ENCODE measurements around the gene MEF2D.

Gene MEF2D

DNA sequence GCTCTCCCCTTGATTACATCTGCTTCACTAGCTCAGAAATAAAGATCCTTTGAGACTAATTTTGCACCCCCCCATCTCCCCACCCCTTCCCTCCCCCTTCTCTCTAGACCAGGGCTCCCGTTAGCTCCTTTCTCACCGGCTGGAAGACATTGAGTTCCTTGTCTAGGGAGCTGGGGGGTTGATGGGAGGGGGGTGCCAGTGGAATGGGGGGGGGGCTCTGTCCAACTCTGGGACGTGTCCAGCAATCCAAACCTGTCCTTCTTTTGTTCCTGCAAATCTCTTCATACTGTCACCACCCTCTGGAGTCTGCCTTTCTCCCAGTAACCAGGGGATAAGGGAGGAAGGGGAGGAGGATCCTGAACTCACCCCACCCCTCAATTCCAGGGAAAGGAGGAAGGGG lies 69.7 kb downstream of the MEF2D start:
- WGBS = no CpG with 5 or more reads among the region's 3 CpGs
- 0 out of 2 replicates have a peak overlapping the region, but pooled peaks have one; percentile 27 for H3K4me3 ChIP-seq (ENCODE audit: low read length)
- no peak overlapping the region for H3K27ac ChIP-seq (ENCODE audit: low read depth, low read length)
- H3K4me1 ChIP-seq (ENCODE audit: insufficient read depth, low read length) = peaks cover 21% of the 10 kb centered on the region
- no peak overlapping the region for H3K9ac ChIP-seq (ENCODE audit: low read depth, low read length)
- H3K36me3 ChIP-seq (ENCODE audit: insufficient read depth, low read length) = no peaks in the 10 kb centered on the region
- H3K9me3 ChIP-seq (ENCODE audit: insufficient read depth, low read depth, low read length) = no peaks in the 10 kb centered on the region
- H3K27me3 ChIP-seq (ENCODE audit: insufficient read depth, low read length) = peaks cover 100% of the 10 kb centered on the region

DNA sequence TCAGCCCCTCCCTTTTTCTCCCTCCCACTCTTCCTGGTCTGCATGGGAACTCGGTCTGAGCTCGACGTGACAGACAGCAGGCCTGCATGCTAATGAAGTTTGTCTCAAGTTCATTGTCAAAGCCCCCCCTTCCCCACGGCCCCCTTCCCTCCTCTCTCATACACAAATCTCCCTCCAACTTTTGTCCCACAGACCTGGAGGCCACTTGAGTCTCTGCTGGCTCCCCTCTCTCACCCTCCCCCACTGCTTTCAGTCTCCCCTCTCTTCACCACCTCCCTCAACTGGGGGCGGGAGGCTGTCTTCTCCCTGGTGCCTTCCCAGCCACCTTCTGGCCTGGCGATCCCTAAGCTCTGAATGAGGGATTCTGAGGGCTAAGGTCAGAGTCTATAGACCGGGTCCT lies 70.3 kb downstream of the MEF2D start:
- Histone ChIP-seq H3K27me3 (ENCODE audit: insufficient read depth, low read length) (peaks cover 100% of the 10 kb centered on the region), H3K4me1 (ENCODE audit: insufficient read depth, low read length) (peaks cover 21% of the 10 kb centered on the region), H3K36me3 (ENCODE audit: insufficient read depth, low read length) (no peaks in the 10 kb centered on the region), H3K27ac (ENCODE audit: low read depth, low read length) (no peak overlapping the region), H3K9ac (ENCODE audit: low read depth, low read length) (no peak overlapping the region), H3K4me3 (ENCODE audit: low read length) (peak overlapping the region; percentile 27; the same call in 1 of the 2 replicates), H3K9me3 (ENCODE audit: insufficient read depth, low read depth, low read length) (no peaks in the 10 kb centered on the region)
- under 1% methylated on average over 7 of the region's 7 CpGs for WGBS

DNA sequence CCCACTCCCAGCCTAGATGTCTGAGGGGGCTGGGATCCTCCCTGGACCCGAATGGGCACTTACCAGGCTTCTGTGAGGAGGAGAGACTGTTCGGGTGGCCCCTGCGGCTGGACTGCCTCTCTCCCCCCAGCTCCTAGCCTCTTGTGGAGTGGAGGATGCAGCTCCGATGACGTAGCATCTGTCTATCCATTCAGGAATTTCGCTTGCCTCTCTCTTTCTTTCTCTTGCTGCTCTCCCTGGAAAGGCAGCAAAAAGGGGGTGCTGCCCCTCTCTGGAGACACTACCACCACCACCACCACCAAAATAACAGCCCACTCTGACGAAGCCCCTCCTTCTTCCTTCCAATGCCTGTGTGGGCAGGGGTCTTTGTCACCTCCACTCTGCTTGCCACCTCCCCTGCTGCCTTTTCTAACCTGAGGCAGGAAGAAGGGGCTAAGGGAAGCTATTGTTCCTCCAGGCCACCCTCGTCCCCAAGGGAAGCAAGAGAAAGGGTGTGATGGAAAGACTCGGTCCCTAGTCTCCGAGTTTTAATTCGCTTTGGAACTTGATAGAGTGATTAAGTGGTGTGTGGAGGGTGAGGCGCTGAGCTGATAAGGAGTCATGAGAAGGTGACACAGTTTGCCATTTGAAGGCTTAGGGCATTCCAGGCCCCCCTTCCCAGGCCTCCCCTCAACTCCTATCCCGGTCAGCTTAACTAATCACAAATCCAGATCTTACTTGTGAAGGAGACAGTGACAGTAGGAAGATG lies 71.1 kb downstream of the MEF2D start:
- Histone ChIP-seq H3K36me3 (ENCODE audit: insufficient read depth, low read length) (no peaks in the 10 kb centered on the region), H3K27me3 (ENCODE audit: insufficient read depth, low read length) (peaks cover 100% of the 10 kb centered on the region), H3K4me1 (ENCODE audit: insufficient read depth, low read length) (peaks cover 21% of the 10 kb centered on the region), H3K9me3 (ENCODE audit: insufficient read depth, low read depth, low read length) (no peaks in the 10 kb centered on the region), H3K9ac (ENCODE audit: low read depth, low read length) (no peak overlapping the region), H3K27ac (ENCODE audit: low read depth, low read length) (no peak overlapping the region), H3K4me3 (ENCODE audit: low read length) (peak overlapping the region; percentile 6; the same call in 1 of the 2 replicates)
- WGBS = 10% methylated on average over 12 of the region's 13 CpGs

DNA sequence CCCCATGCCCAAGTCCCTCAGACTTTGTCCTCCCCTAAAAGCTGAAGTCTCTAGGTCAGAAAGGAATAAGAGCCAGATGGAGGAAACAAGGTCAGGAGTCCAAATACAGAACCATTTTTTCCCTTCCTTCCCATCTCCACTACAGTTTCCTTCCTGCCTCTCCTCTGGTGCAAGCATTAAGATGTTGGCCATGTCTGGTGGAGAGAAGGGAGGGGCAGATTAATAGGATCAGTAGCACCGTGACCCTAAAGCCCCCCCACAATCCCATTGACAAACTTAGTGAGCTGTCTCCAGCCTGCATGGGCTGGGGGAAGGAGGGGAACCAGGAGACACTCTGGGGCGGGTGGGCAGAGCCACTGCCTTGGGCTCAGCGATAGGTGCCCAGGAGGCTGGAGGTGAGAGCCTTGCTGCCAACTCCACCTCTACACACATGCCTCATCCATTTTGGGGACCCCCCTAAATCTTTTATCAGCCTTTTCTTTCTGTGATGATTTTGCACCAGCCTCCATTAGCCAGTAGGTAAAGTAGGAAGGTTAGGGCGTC lies 71.8 kb downstream of the MEF2D start:
- no peak overlapping the region for H3K9ac ChIP-seq (ENCODE audit: low read depth, low read length)
- 43% methylated on average over 4 of the region's 4 CpGs for WGBS
- no peak overlapping the region; the same call in 1 of the 2 replicates for H3K4me3 ChIP-seq (ENCODE audit: low read length)

DNA sequence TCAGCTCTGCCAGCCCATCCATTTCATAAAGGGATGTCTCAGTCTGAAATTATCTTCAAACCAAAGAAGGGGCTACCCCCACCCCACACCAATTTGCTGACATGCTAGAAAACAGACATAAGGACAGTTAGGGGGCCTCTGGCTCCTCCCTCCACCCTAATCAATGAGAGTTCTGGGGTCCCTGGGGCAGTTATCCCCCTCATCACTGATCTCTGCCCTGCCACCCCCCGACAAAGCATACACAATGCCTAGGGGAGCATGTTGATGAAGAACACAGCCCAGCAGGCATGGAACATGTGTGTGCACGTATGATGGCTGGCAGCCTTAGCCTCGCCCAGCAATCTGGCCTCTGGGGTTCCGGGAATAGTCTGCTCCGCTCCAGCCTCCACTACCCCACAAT lies 72.6 kb downstream of the MEF2D start:
- Histone ChIP-seq H3K27me3 (ENCODE audit: insufficient read depth, low read length) (peaks cover 100% of the 10 kb centered on the region), H3K9me3 (ENCODE audit: insufficient read depth, low read depth, low read length) (no peaks in the 10 kb centered on the region), H3K4me1 (ENCODE audit: insufficient read depth, low read length) (peaks cover 28% of the 10 kb centered on the region), H3K9ac (ENCODE audit: low read depth, low read length) (no peak overlapping the region), H3K36me3 (ENCODE audit: insufficient read depth, low read length) (no peaks in the 10 kb centered on the region), H3K4me3 (ENCODE audit: low read length) (no peak overlapping the region), H3K27ac (ENCODE audit: low read depth, low read length) (no peak overlapping the region)
- 92% methylated on average over 5 of the region's 5 CpGs for WGBS

More for the DNA sequence above, 71.8 kb downstream of the MEF2D start:
- H3K27ac ChIP-seq (ENCODE audit: low read depth, low read length) = no peak overlapping the region
- H3K4me1 ChIP-seq (ENCODE audit: insufficient read depth, low read length) = peaks cover 21% of the 10 kb centered on the region
- no peaks in the 10 kb centered on the region for H3K9me3 ChIP-seq (ENCODE audit: insufficient read depth, low read depth, low read length)
- peaks cover 100% of the 10 kb centered on the region for H3K27me3 ChIP-seq (ENCODE audit: insufficient read depth, low read length)
- H3K36me3 ChIP-seq (ENCODE audit: insufficient read depth, low read length) = no peaks in the 10 kb centered on the region

DNA sequence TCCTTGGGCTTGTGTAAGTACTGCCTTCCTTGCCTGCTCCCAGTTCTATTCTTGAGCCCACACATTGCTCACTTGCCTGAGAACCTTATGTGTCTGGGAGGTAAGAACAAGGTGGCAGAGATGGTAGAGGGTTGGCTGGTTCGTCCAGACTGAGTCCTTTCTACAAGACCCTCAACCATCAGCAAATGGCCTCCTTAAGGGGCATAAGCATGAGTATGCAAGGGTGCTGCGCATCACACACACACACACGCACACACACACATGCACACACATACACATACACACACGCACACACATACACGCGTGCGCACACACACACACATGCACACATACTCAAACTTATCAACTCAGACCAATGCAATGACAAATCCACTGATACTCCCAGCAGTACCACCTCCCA lies 74.6 kb downstream of the MEF2D start:
- H3K36me3 ChIP-seq (ENCODE audit: insufficient read depth, low read length) = no peaks in the 10 kb centered on the region
- no peaks in the 10 kb centered on the region for H3K9me3 ChIP-seq (ENCODE audit: insufficient read depth, low read depth, low read length)
- H3K27me3 ChIP-seq (ENCODE audit: insufficient read depth, low read length) = peaks cover 100% of the 10 kb centered on the region
- WGBS = 91% methylated on average over 7 of the region's 7 CpGs
- no peak overlapping the region for H3K27ac ChIP-seq (ENCODE audit: low read depth, low read length)
- no peak overlapping the region for H3K4me3 ChIP-seq (ENCODE audit: low read length)
- H3K4me1 ChIP-seq (ENCODE audit: insufficient read depth, low read length) = peaks cover 25% of the 10 kb centered on the region
- H3K9ac ChIP-seq (ENCODE audit: low read depth, low read length) = no peak overlapping the region

DNA sequence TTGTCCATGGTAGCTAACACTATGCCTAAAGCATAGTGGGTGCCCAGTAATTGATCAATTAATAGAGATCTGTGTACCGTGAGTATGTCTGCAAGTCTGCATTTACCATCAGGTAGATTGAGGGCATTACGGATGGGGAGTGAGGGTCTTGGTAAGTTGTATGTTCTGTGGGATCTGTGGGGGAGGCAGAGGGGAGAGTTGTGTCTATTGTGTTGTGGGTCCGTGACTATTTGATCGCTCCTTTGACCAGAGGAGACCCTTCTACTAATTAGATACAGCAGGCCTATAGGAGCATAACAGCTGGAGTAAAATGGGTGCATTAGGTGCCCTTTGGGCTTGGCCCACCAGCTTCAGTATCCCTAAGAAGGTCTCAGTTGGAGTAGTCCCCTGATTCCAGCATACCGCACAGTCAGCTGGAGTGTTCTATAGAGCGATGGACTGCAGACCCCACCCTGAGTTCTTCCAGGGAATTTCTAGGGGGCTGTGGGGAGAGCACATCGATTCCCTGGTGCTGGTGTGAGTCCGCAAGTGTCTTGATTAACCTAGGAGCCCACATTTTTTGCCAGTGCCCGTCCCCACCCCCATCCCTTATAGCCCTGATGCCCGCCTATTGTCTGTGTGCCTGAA lies 75.7 kb downstream of the MEF2D start:
- Histone ChIP-seq H3K4me1 (ENCODE audit: insufficient read depth, low read length) (peaks cover 23% of the 10 kb centered on the region), H3K9ac (ENCODE audit: low read depth, low read length) (no peak overlapping the region), H3K36me3 (ENCODE audit: insufficient read depth, low read length) (no peaks in the 10 kb centered on the region), H3K4me3 (ENCODE audit: low read length) (no peak overlapping the region), H3K27ac (ENCODE audit: low read depth, low read length) (no peak overlapping the region), H3K27me3 (ENCODE audit: insufficient read depth, low read length) (peaks cover 100% of the 10 kb centered on the region), H3K9me3 (ENCODE audit: insufficient read depth, low read depth, low read length) (no peaks in the 10 kb centered on the region)
- 87% methylated on average over 9 of the region's 10 CpGs for WGBS

DNA sequence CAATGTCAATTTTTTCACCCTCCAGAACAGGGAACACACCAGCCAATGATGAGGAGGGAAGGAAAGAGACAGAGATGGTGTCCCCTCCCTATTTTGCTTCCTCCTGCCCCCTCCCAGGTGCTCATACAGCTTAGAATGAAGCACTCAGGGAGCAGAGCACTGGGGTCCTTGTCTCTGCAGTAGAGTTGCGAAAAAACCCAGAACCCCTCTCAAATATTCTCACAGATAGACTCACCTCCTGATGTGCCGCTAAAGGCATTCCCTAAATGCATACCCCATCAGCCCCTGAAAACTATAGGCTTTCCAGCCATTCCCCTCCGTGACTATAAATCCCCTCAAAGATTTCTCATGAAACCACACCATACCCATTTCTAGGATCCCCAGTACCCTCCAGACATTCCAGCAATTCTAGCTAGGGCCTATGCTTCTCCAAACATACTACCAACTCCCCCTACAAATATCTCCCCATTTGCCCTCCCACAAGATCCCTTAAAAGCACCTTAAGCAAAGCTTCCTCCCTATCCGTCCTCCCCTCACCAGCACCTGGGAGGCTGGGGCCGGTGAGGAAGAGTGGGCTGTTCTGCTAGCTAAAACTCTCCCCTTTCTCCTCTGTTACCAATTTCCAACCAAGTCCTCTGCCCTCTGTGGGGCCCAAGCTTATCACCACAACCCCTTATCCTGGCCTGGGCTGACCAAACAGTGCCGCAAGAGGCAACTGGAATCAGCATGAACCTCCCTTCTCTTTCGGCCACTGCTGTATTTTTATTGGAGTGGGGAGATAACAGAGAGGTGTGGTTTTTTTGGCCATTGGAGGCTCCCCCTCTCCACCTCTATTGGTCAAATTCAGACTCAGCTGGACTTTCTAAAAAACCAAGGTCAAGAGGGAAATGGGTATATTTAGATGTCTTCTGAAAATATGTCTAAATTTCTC lies 76.9 kb downstream of the MEF2D start:
- 70% methylated on average over 6 of the region's 7 CpGs for WGBS
- H3K27ac ChIP-seq (ENCODE audit: low read depth, low read length) = no peak overlapping the region
- no peaks in the 10 kb centered on the region for H3K9me3 ChIP-seq (ENCODE audit: insufficient read depth, low read depth, low read length)
- H3K36me3 ChIP-seq (ENCODE audit: insufficient read depth, low read length) = no peaks in the 10 kb centered on the region
- peaks cover 100% of the 10 kb centered on the region for H3K27me3 ChIP-seq (ENCODE audit: insufficient read depth, low read length)
- H3K9ac ChIP-seq (ENCODE audit: low read depth, low read length) = no peak overlapping the region
- H3K4me3 ChIP-seq (ENCODE audit: low read length) = no peak overlapping the region
- H3K4me1 ChIP-seq (ENCODE audit: insufficient read depth, low read length) = peaks cover 20% of the 10 kb centered on the region

DNA sequence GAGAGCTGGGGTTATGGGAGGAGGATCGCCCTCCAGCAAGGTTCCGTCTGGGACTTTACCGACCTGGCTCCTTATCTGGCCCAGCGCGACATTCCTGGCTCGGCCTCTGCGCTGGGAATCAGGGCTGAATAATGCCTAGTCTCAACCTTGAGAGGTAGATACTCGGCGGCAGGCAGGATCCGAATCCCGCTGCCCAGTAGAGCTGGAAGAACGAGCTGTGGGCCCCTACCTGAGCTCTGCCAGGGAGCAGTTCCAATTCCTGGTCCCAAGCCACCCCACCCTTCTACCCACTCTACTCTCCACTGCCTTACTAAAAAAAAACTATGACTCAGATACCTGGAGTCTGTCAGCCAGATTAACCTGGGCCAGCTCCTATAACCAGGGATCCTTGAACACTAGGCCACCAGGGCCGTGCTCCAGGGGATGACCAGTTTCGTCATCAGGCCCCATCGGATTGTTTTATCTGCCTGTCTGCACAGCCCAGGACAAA lies 77.9 kb downstream of the MEF2D start:
- H3K9ac ChIP-seq (ENCODE audit: low read depth, low read length) = peak overlapping the region; percentile 31; the same call in 1 of the 2 replicates
- peak overlapping the region; percentile 54 for H3K4me3 ChIP-seq (ENCODE audit: low read length)
- WGBS = 47% methylated on average over 15 of the region's 15 CpGs
- no peak overlapping the region for H3K27ac ChIP-seq (ENCODE audit: low read depth, low read length)
- peaks cover 100% of the 10 kb centered on the region for H3K27me3 ChIP-seq (ENCODE audit: insufficient read depth, low read length)
- H3K9me3 ChIP-seq (ENCODE audit: insufficient read depth, low read depth, low read length) = no peaks in the 10 kb centered on the region
- peaks cover 20% of the 10 kb centered on the region for H3K4me1 ChIP-seq (ENCODE audit: insufficient read depth, low read length)
- no peaks in the 10 kb centered on the region for H3K36me3 ChIP-seq (ENCODE audit: insufficient read depth, low read length)

DNA sequence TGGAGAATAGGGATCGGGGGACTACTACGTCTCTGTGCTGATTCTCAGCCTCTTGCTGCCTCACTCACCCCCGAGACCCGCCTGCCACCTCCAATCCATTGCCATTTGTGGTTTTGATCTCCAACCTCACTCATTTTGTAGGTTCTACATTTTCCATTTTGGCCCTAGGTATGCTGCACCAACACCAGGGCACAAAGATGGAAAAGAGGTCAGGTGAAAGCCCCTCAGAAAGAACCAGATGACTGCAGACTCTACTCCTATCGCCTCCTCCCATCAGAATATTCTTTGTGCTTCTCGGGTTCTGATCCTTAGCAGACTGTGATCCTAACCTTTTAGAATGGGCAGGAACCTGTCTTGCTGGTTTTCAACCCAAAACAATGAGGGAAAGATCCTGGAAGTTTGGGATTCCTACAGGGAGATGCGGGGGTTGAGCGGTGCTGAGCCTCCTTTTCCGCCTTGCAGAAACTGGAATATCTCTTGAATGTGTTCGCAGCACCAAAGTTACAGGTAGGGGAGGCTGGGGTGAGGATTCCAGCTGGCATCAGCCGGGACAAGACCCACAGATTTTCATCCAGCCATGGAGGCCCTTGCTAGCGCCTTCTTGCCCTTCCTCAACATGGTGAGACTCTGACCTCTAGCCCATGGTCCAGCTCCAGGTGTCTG lies 78.5 kb downstream of the MEF2D start:
- Histone ChIP-seq H3K27ac (ENCODE audit: low read depth, low read length) (peak overlapping the region; percentile 2; the same call in 1 of the 2 replicates), H3K27me3 (ENCODE audit: insufficient read depth, low read length) (peaks cover 100% of the 10 kb centered on the region), H3K36me3 (ENCODE audit: insufficient read depth, low read length) (no peaks in the 10 kb centered on the region), H3K9me3 (ENCODE audit: insufficient read depth, low read depth, low read length) (no peaks in the 10 kb centered on the region), H3K4me3 (ENCODE audit: low read length) (peak overlapping the region; percentile 54), H3K4me1 (ENCODE audit: insufficient read depth, low read length) (peaks cover 20% of the 10 kb centered on the region), H3K9ac (ENCODE audit: low read depth, low read length) (peak overlapping the region; percentile 31)
- 27% methylated on average over 12 of the region's 12 CpGs for WGBS

Measured in HUES64 (cell line).